ENCODE measurements around the gene TMEM229B.

GRCh38 chr14:67447033-67447381, 41.5 kb downstream of the TMEM229B start:
- no peak for TF ChIP-seq POLR2A (IDR thresholded peaks at IDR 0.05)
- no peak for TF ChIP-seq CTCF (IDR thresholded peaks at IDR 0.05)

All from vagina (tissue), 2 donors.